HG03060 (cell line): ENCODE data around the gene TRAF3.
"Not testable (repeated sequence)": the region's sequence is repeated elsewhere in the genome, so short reads cannot be mapped to it uniquely, and the experiment has no call there.

Source experiments
- ATAC-seq: cut with Tn5 transposase; IDR thresholded peaks from one replicate; pipeline ENCODE4 v1.9.1; 2021; ENCODE audit warnings: low read depth, moderate number of reproducible peaks; ENCODE audit not compliant: unreplicated experiment

The TRAF3 gene

DNA sequence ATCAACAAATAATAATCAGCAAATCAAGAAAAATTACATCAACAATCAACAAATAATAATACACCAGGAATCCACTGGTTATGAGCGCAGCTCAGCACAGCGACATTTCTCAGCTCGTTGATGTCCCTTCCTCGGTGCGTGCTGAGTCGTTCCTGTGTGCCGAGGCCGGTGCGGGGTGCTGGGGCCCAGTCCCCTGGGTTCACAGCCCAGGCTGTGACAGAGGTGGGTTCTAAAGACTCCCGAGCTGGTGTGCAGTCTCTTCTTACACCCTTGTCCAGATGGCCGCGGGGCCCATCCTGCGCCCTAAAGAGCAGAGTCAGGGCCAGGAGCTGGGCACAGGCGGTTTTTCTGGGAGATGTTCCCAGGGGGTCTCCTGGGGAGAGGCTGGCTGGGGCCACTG lies 26.9 kb upstream of the TRAF3 start:
- ATAC-seq: no peak

DNA sequence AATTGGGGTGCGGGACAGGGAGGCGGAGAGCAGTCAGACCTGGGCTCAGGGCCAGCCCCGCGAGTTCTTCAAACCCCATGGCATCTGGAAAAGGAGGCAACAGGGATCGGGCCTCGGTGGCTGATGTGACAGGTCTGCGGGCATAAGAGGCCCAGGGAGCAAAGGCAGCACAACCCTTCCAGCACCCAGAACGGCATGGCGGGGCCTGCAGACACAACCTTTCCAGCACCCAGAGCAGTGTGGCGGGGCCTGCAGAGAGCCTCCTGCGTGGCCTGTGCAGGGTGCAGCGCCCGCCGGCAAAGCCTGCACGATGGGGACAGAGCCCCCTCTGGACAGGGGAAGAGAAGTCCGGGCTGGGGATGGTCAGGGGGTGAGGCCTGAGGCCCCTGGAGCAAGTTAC lies 26.2 kb upstream of the TRAF3 start:
- no peak for ATAC-seq

DNA sequence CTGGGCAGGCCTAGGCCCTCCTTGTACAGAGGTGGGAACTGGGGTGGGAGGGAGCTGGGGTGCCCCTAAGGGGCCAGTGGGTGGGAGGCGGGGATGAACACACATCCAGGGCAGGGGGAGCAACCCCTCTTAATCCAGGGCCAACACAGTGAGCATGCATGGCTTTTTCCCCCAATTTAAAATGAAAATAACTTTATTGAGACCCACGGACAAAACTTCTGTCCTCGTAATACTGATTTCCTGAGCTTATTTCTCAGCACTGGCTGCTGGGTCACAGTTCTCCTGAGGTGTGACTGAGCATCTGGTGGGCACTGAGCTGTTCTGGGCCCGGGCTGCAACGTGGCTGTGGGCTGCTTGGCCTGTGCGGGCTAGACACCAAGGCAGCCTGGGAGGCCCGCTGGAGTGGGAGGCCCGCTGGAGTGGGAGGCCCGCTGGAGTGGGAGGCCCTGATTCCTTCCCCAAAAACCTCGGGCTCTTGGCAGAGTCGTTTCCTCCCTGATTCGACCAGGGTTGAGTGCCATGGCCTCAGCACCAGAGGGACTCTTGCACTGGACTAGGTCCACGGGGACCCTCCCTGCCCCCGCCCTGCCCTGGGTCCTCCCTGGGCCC lies 24.9 kb upstream of the TRAF3 start:
- no peak for ATAC-seq

DNA sequence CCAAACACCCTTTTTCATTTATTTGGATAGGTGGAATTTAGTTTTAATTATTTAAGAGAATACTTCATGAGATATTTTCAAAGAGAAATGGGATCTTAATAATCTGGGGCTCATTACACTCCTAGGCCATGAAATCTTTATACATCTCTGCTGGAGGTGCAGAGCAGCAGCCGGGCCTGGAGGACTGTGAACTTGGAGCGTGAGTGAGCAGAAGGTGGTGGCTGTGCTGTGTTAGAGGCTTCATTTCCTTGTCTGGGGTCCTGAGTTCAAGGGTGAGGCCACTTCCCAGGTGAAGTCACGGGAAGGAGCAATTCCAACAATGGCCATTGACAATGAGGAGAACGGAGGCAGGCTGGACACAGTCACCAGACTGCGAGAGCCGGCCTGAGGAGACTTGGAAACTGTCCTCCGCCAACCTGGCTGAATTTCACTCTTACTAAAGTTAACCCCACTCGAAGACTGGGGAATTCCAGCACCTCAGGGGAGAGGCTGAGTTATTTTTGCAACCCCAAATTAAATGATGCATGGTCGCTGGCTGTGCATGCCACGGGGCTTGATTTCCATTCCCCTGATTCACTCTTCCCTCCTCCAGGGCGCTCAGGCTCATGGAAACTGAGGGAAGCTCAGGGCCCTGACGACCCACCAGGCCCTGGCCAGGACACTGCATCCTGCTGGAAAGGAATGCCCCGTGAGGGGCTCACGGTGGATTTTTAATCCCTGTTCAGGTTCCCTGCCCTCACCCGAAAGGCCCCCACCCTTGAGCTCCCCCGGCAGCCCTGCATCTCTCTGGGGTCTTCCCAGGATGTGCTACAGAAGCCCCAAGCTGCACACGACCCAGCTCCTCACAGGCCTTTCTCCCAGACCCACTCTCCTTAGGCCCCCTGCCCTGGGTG lies 22.6 kb upstream of the TRAF3 start:
- peak; percentile 55 for ATAC-seq

DNA sequence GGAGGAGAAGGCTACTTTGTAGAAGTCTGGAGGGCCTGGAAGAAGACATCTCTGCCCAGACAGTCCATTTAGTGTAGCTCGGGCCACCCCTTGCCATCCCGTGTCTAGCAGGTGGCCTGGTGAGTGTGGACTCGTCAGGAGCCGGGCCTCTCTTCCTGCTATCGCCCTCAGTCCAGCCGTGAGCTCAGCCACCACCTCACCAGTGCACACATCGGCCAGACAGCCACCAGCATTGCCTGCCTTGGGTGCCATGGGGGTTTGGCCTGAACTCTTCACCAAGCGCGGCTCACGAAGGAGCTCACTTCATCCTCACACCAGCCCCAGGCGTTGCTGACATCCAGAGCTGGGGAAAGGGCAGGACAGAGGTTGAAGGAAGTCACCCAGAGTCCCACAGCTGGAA lies 19.6 kb upstream of the TRAF3 start:
- no peak for ATAC-seq

DNA sequence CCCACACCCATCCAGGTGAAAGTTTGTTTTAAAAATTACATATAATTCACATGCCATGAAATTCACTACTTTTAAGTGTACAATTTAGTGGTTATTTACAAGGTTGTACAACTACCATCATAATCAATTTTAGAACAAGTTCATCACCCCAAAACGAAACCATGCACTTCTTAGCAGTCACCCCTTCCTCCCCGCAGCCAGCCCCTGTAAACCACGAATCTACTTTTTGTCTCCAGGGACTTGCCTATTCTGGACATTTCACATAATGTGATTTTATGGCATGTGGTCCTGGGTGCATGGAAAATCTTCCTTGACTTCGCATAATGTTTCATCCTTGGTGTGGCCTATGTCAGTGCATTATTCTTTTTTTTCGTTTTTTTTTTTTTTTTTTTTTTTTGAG lies 19.2 kb upstream of the TRAF3 start:
- no peak for ATAC-seq

DNA sequence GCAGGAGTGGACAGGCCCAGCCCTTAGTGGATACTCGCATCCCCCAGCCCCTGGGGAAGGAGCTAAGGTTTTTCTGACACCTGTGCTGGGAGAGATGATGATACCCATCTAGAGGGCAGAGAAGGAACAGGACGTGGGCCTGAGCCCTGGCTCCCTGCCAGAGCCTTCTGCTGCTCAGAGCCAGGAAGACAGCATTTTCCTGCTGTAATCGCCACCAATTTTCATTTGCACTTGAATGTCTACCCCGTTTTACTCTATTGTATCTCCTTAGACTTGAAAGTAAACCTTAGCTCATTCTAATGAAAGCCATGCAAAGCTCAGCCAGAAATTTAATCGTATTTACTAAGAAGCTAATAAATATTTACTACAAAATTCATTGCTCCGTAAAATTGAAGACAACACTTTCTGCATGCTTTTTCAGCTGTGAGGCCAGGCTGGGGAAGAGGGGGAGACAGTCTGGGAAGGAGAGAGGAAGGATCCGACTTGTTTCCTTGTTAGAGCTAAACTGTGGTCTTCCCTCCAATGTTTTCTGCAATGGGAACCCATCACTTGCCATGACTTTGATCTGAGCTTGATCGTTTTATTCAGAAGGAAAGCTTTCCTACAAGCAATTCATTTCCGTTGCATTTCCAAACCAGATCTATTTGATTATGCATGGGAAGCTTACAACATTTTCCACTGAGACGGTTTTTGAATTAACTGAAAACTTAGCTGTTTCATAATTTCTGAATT lies 17.6 kb upstream of the TRAF3 start:
- ATAC-seq: no peak

DNA sequence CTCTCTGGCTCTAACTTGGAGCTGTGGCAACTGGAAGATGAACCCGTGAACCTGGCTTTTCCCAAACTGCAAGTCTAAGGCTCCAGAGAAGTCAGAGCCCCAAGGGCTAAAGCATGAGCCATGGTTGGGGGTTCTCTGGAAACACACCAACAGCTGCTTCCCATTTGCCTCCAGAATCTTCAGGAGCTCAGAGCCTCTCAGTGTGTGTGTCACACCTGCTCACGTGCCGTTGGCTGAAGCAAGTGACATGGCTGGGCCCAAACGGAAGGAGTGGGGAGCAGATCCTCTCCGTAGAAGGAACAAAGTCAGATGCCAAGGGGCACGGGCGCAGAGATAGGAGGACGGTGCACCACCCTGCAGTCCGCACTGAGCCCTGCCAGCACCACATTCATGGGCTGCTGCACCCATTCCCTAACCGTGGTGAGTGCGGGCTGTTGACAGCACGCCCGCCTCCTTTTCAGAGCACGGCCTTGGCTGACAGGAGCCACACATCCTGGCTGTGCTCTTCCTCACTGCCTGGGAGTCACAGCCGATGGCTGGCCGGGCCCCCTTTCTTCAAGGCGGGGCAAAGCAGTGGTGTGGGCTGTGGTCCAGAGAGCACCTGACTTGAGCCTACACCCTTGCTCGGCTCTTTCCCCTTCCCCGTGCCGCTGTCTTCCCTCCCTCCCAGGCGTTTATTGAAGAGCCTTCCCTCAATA lies 16.6 kb upstream of the TRAF3 start:
- ATAC-seq: no peak

DNA sequence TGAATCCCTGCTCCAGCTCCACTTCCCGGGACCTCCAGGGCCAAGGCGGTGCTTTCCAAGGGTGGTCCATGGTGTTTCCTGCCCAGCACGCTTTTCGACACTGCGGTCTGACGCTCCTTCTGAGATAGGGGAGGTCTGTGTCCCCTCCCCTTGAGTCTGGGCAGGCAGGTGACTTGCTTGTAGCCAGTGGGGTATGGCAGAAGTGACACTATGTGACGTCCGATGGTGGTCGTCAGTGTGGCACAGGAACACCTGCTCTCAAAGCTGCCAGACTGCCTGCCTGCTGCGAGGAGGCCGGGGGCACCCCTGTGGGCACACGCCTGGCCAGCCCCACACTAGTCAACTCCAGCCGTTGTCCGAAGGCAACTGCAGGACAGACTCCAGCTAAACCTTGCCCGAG lies 16.0 kb upstream of the TRAF3 start:
- no peak for ATAC-seq

DNA sequence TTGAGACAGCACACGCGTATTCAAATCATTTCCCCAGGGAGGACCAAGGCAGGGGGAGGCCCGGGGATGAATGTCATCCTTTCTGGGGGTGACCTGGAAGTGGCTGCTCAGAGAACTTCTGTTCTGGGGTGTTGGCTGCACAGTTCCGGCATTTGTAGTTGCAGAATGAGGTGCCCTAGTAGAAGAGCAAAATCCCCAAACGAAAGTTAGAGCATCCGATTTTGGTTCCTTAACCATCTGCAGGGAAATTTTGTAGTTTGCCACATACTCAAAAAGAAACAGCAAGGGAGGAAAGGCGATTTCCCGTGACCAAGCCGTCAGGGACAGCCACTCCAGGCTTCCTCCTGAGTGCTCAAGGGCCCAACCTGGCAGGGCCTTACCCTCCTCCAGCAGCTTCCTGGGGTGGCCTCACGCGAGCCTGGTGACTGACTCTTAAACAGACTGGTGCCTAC lies 13.0 kb upstream of the TRAF3 start:
- peak; percentile 45 for ATAC-seq

DNA sequence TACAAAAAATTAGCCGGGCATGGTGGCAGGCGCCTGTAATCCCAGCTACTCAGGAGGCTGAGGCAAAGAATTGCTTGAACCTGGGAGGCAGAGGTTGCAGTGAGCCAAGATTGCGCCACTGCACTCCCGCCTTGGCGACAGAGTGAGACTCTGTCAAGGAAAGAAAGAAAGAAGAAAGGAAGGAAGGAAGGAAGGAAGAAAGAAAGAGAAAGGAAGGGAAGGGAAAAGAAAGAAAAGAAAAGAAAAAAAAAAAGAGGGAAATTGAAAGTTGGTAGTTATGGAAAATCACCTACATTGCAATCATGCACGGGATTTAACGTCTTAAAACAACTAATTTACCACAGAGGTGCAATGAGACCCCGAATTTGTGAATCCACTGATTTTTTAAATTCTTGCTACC lies 11.5 kb upstream of the TRAF3 start:
- ATAC-seq: not testable (repeated sequence)

DNA sequence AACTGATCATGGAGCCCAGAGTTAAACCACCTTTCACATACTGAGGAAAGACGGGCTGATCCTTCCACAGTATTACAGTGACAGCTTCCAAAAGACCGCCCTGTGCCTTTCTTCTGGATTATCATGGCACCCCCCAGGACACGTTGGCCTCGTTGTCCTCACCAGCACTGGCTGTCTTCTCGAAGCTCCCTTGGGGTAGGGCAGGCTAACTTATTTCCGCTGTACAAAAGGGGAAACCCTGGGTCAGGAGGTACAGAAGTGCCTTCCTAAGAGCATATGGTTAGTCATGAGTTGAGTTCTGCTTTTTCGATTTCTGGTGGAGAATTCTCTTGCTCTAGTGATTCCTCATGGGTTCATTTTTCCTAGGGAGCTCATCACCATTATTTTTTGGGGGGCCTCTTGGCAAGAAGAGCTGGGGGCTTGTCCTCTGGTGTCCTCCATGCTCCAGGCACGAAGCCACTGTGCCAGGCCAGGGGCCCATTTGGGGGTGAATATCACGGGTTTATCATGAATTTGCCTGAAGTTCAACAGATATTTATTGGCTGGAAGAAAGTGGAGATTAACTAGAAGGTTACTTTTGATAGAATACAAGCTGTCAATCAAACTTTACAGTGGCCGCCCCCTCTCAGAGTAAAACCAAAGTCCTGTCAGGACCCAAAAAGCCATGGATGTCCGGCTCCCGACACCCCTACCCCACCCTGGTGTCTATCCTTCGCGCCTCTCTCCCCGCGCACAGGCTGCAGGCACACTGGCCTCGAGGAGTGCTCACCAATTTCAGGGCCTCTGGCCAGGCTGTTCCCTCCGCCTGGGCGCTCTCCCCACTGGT lies 8.8 kb upstream of the TRAF3 start:
- peak; percentile 48 for ATAC-seq

DNA sequence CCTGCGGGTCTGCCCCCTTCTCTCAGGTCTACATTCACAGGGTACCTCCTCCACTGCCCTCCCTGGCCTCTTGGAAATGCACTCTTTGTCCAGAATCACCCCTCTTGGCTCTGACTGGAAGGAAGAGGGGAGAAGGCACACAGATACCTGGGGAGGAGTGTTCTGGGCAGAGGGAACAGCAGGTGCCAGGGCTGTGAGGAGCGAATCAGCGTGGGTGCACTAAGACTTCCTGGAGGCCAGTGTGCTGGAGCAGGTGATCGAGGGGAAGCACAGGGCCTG lies 8.3 kb upstream of the TRAF3 start:
- ATAC-seq: no peak

DNA sequence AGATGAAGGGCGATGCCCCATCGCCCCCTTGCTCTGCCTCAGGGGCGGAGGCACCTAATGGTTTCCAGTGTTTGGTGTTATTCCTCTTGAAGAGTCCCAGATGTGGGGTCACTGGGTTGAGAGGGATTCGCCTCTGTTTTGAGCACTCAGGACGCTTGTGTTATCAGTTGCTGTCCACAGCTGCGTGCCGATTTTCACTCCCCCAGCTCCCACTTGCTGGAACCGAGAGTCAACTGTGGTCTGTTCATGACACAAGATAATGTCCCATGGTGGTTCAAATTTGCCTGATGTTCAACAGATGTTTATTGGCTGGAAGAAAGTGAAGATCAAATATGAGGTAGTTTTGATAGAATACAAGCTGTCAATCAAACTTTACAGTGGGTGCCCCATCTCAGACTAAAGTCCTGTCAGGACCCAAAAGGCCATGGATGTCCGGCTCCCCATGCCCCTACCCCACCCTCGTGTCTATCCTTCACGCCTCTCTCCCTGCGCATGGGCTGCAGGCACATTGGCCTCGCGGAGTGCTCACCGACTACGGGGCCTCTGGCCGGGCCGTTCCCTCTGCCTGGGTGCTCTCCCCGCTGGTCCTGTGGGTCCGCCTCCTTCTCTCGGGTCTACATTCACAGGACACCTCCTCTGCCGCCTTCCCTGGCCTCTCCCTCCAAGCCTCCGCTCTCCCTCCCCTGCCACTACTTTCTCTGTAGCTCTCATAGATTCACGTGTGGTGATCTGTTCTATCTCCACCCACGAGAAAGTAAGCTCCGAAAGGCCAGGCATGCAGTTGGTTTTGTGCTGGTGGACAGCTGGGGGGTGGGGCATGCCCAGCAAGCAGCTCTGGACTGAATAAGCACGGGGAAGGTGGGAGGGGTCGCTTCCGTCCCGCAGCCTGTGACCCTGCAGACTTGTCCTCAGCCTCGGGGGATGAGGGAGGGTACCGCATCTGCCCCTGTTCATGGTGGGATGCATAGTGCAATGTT lies 6.8 kb upstream of the TRAF3 start:
- no peak for ATAC-seq

DNA sequence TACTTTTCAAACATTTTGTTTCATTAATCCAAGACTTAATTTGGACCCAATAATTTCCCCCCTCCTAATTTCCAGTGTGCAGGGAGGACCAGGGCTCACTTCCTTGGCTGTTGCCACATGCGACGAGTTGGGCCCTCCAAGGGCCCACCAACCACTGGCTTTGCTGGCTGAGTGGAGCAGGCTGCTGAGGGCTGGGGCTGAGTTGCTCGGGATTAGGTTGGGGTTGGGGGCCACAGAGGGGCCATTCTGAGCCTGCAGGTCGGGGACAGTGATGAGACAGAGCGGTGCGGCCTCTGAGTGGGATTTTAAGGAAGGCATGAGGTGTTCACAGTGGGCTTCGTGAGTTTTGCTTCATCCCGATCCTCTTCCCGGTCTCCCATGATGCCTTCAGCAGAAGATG lies 6.1 kb upstream of the TRAF3 start:
- ATAC-seq: no peak

DNA sequence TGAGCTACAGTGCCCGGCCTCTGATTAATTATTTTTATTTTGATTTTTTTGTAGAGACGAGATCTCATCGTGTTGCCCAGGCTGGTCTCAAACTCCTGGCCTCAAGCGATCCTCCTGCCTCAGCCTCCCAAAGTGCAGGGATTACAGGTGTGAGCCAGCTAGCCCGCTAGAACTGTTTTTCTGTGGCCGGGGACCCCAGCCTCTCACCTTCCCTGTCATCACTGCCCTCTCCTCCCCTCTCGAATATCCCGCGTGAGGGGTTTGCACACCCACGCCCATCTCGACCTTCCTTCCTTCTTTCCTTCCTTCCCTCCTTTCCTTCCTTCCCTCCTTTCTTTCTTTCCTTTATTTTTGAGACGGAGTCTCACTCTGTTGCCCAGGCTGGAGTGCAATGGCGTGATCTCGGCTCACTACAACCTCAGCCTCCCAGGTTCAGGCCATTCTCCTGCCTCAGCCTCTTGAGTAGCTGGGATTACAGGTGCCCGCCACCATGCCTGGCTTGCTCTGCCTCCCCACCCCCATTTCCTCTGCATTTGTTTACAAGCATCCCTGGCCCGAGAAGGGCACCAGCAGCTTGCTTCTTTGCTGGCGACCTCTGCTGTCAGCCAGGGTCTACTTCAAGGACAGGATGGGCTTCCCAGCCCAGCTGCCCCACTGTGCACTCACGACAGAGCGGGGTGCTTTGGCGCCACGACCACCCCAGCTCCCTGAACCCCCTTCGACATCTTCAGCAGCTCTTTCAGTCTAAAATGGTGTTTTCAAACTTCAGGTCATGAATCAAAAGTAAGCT lies 4.3 kb upstream of the TRAF3 start:
- no peak for ATAC-seq

DNA sequence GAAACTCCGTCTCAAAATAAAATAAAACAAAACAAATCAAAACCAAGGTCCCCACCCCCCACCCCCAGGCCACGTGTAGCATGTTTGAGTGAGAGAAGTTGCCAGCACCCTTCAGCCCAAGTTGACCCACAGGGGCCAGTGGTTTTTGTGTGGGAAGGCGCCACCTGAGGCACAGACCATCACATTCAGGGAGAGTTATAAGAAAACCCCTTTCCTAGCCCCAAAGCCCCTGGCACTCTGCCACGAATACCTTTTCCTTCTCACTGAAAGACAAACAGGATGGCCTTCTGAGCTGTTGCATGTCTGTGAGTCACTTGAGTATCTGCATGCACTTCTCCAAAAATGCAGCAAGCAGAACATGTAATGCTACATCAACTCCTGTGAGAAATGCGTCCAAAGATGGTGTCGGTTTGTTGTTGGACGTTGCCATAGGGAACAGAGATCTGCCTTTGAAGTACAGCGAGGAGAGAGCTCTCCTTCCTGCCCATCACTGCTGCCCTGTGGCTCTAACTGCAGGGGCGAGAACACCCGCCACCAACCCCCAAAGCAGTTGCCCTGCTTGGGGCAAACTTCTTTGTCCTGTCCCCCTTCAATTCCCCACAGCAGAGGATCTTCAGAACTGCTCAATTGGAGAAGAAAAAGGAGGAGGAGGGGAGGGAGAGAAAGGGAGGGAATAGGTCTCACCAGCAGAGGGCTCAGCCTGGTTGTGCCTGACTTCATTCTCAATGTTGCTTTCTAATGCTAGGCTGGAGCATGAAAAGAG lies 2.7 kb upstream of the TRAF3 start:
- no peak for ATAC-seq
